Tongue (tissue), 2 donors: ENCODE measurements around the gene ICAM5. TPM values are rescaled to one million over a fixed set of nuclear protein-coding genes. Genes with fewer than 3 reads are reported as not detected.
"Not testable (repeated sequence)": the region's sequence is repeated elsewhere in the genome, so short reads cannot be mapped to it uniquely, and the experiment has no call there.

ENCODE experiments used
- DNase-seq: peaks from one replicate; pipeline ENCODE4 v3.0.0-alpha.2; 2015
- total RNA-seq: library from RNA; depleted of rRNA; stranded (reverse); fragments of >200 nt; gene quantifications from one replicate; pipeline ENCODE4 v1.2.3, GENCODE V29; 2014

Gene ICAM5
- total RNA-seq, 1 donor from 2014 or later: not detected

DNA sequence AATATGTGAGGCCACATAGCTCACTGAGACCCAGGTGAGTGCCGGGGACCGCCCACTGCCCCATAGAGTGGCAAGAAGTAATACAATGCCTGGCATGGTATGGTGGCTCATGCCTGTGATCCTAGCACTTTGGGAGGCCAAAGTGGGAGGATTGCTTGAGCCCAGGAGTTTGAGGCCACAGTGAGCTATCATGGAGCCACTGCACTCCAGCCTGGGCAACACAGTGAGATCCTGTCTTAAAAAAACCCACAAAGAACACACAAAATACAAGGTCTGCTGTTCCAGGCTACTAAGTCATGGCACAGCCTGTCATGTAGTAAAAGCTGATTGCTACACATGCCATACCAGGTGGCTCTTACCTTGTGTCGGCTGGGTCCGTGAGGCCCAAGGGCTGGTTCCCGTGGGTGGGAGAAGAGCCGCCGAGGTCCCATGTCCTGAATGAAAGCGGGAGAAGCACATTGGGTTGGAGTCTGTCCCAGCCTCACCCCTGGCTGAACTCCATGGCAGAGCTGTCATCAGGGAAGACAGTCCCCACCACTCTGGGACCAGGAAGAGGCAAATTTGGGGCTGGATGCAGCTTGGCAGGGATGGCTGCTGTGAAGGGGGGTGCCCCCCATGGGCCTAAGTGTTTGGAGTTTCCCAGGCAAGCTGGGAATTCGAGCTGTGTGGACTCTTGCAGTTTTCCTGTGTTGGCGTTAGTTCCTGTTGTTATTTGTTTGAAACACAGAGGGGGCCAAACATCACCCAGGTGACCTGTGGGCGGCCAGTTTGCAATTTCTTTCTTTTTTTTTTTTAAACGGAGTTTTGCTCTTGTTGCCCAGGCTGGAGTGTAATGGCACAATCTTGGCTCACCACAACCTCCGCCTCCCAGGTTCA, 29.3 kb downstream of the ICAM5 start:
- no peak for DNase-seq

DNA sequence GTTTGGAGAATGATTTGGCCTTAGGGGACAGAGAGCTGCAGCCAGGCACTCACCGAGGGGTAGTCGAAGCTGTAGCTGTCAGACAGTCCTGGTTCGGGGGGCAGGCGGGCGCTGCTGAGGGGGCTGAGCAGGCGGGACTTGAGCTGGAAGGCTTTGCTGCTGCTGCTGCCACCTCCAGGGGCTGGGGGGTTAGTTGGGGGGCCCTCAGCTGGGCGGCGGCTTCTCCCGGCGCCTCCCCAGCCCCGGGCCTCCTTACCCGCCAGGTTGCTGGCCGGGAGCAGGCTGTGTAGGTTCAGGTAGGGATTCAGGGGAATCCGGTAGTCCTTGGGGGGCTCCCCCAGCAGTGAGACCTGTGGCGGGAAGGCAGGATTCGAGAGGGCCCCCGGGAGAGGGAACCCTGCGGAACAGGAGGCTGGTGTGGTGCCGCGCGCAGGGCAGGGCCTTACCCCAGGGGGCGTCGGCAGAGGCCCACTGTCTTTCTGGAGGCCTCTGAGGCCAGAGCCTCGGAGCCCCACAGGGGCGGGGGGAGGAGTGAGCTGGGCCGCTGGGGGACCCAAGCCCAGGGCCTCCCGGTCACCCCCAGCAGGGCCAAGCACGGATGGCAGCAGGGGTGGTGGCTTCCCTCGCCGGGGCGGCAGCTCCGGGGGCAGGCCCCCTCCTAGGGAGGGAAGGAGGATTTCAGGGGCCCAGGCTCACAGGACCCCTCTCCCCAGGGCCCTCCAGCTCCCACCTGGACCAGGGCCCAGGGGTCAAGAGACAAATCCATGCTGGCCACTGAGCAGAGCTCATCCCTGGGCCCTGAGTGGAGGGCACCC, 31.1 kb downstream of the ICAM5 start:
- no peak for DNase-seq

- no peak for DNase-seq
Observed at GRCh38 chr19:10321417-10321797, 31.7 kb downstream of the ICAM5 start.

GRCh38 chr19:10321874-10322835, 32.4 kb downstream of the ICAM5 start:
- DNase-seq: no peak

DNA sequence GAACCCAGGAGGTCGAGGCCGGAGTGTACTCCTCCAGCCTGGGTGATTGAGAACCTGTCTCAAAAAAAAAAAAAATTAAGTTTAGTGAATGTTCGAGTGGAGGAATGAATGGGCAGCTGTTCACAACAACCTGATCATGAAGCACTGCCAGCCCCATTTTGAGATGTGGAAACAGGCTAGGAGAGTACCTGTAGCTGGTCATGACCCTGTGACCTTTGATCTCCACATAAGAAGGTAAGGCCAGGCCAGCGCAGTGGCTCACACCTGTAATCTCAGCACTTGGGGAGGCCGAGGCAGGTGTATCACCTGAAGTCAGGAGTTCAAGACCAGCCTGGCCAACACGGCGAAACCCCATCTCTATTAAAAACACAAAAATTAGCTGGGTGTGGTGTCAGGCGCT, 36.0 kb downstream of the ICAM5 start:
- DNase-seq: no peak

DNA sequence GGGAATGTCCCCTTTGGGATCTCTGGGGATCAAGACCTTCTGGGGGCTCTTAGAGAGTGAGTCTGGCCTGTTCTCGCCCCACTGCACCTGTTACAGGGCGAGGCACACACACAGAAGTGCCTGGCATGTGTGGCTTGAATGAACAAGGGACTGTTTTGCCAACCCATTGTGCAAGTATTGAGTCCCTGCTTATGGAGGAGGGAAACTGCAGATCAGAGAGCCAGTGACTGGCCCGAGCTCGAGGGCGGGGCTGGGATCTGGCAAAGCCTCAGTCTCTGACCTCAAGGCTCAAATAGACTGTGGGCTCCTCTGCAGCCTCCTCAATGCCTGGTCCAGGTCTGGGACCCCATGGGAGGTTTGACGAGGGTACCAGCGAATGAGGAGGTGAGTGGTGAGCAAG, 38.0 kb downstream of the ICAM5 start:
- no peak for DNase-seq

GRCh38 chr19:10328558-10329429, 39.0 kb downstream of the ICAM5 start:
- no peak for DNase-seq

GRCh38 chr19:10329555-10329954, 39.8 kb downstream of the ICAM5 start:
- no peak for DNase-seq

- no peak for DNase-seq
Observed at GRCh38 chr19:10332158-10332964, 42.6 kb downstream of the ICAM5 start.

GRCh38 chr19:10332965-10333757, 43.4 kb downstream of the ICAM5 start, which contains the start of gene RAVER1:
RAVER1 (minus strand) TSS chr19:10333529; CDS start chr19:10333507, 22 bp downstream.
- peak; percentile 99 for DNase-seq

DNA sequence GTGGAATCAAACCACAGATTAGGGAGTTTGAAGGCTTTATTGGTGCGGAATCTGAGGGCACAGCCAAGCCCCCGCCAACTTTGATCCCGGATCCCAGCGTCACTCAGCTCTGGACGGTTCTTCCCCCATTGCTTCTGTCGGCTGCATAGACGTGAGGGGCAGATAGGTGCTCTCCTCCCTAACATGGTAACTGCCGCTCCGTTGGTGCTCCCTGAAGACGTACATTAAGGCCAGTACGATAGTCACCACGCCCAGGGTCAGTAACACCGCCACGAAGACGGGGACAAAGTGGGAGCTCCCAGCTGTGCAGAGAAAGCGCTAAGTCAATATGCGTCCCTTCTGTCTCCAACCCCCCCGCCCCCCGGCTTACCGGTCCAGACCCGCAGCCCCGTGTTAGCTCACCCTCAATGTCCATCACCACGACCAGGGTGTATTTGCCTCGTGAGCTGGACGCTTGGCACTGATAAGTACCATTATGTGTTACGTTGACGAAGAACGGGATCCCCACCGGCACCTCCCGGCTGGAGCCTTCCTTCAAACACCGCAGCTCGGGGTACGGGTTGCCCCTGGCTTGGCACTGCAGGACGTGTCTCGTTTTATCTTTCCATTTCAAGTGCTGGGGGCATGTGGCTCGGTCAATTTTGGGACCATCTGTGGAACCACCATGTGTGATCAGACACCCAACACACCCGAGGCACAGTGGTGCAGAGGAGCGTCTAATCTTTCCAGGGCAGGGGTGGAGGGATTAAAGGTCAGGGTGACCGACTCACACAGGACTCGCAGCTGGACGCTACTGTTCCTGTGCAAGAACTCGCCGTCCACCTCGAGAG, 44.2 kb downstream of the ICAM5 start:
- DNase-seq: peak; percentile 9

GRCh38 chr19:10334588-10335351, 45.0 kb downstream of the ICAM5 start:
- peak; percentile 91 for DNase-seq

DNA sequence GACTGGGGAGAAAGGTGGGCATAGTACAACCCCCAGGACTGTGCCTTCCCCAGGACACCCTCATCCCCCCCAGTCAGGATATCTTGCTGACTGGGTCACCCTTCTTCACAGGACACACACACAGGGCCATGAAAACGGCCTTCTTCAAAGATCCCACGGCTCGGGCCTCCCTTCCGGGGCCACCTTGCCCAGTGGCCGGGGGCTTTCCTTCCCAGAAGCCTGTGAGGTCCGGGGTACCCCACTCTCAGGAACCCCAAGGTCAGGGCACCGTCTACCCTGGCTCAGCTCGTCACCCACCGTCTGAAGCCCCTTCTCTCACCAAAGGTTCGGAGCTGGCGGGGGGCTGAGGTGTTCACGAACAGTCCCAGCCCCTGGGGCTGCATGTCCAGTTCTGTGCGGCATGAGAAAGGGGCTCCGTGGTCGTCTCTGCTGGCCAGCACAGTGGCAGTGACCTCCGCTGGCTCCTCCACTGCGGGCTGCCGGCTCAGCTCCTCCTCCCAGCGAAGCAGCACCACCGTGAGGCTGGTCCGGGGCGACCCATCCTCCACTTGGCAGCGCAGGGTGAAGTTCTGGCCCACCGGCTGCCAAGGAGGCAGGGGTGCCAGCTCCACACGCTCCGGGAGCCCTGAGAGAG, 45.7 kb downstream of the ICAM5 start:
- no peak for DNase-seq

DNA sequence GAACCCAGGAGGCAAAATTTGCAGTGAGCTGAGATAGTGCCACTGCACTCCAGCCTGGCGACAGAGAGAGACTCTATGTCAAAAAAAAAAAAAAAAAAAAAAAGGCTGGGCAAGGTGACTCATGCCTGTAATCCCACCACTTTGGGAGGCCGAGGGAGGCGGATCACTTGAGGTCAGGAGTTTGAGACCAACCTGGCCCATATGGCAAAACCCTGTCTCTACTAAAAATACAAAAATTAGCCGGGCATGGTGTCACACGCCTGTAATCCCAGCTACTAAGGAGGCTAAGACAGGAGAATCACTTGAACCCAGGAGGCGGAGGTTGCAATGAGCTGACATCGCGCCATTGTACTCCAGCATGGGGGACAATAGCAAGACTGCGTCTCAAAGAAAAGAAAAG, 47.0 kb downstream of the ICAM5 start:
- DNase-seq: not testable (repeated sequence)

DNA sequence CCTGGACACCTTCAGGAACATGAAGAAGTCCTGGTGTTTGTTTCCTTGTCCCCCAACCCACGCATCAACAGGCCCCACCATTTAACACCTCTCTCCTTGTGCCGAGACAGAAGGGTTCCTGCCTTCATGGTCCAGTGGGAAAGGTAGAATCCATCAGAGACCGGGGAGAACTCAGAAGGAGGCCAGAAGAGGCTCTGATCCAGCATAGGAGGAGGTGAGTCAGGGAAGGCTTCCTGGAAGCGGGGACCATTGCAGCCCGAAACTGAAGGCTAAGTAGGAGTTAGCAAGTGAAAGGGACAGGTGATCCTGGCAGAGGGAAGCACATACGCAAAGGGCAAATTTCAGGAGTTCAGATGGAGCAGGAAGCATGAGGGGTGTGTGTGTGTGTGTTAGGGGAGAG, 49.2 kb downstream of the ICAM5 start:
- no peak for DNase-seq

GRCh38 chr19:10339380-10339960, 49.7 kb downstream of the ICAM5 start, which contains the start of gene ICAM3:
ICAM3 (minus strand) TSS chr19:10339624; CDS start chr19:10339614, 10 bp downstream.
- no peak for DNase-seq

DNA sequence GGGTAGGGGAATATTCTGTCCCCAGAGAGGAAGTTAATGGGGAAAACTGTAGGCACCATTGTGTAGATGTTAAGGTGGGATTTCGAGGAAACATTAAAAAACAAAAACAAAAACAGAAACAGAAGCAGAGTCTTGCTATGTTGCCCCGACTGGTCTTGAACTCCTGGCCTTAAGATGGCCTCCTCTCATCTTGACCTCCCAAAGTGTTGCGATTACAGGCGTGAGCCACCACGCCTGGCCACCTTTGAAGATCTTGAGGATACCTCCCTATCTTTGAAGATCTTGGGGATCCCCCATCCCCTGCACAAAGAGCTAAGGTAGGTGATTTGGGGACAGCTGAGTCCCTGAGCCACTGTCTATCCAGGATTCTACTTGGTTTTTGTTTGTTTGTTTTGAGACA, 50.2 kb downstream of the ICAM5 start:
- DNase-seq: no peak
